Colonic mucosa (tissue), 4 donors: ENCODE data around the gene ERICH6. TPM values are rescaled to one million over a fixed set of nuclear protein-coding genes. Genes with fewer than 3 reads are reported as not detected.

Source experiments
- DNase-seq: peaks from one replicate; pipeline ENCODE4 v3.0.0-alpha.2; 2020
- H3K27ac ChIP-seq: fragments of 200-600 bp; one replicate; pipeline ENCODE4 v1.8.0; 2021
- H3K27me3 ChIP-seq: fragments of 200-600 bp; one replicate; pipeline ENCODE4 v1.8.0; 2021
- H3K36me3 ChIP-seq: fragments of 200-600 bp; one replicate; pipeline ENCODE4 v1.8.0; 2021
- H3K4me1 ChIP-seq: fragments of 200-600 bp; one replicate; pipeline ENCODE4 v1.8.0; 2021; ENCODE audit warnings: mild to moderate bottlenecking
- H3K4me3 ChIP-seq: fragments of 200-600 bp; one replicate; pipeline ENCODE4 v1.8.0; 2021
- H3K9ac ChIP-seq, 2 donors: one replicate each; pipeline ENCODE4 v1.7.0; 2013; ENCODE audit warnings: control low read depth in 2 of 2, low read depth in 2 of 2, low read length in 2 of 2
- H3K9me3 ChIP-seq: fragments of 200-600 bp; one replicate; pipeline ENCODE4 v1.8.0; 2021
- intact Hi-C: fragments of 100-400 bp; cut with DNase I; formaldehyde crosslinking; loops from one replicate; pipeline ENCODE4 v1.14.1; 2022
- total RNA-seq, 2 donors: library from RNA; stranded (reverse); fragmentation: NEBNext Ultra II Directional in 1 of 2; extraction: Animal tissue kit (Norgen Biotek cat#: 25700) in 1 of 2; gene quantifications; one replicate each; pipeline ENCODE4 v1.2.1, GENCODE V29; 2021
- TF ChIP-seq, protein P1 (sequence below): fragments of 200-600 bp; IDR thresholded peaks from one replicate; pipeline ENCODE4 v1.8.0; 2022; ENCODE audit warnings: antibody characterized with exemption, mild to moderate bottlenecking
- donor health status: healthy.
- donor health status: DM: no; HTN: no; CAD: no.
- donor health status: DM: no; HTN: no; CAD: no.

The ERICH6 gene
- total RNA-seq, 2 donors from 2014 or later, result not detected

DNA sequence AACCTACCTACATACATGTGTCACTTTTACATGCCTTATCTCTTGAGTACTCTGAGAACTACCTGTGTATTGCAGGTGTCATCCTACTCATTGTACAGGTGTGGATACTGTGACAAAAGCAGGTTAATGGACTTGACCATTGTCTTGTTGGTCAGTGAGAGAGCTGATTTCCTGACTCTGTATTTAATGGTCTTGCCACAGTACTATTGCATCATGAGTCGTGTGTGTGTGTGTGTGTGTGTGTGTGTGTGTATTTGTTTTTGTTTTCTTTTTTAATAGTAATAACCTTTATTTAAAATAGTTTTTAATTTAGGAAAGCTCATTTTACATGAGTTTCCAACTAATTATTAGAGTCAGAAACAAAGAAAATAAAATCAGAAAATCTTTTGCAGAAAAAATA lies 92.9 kb downstream of the ERICH6 start:
- TF ChIP-seq, protein P1, sequence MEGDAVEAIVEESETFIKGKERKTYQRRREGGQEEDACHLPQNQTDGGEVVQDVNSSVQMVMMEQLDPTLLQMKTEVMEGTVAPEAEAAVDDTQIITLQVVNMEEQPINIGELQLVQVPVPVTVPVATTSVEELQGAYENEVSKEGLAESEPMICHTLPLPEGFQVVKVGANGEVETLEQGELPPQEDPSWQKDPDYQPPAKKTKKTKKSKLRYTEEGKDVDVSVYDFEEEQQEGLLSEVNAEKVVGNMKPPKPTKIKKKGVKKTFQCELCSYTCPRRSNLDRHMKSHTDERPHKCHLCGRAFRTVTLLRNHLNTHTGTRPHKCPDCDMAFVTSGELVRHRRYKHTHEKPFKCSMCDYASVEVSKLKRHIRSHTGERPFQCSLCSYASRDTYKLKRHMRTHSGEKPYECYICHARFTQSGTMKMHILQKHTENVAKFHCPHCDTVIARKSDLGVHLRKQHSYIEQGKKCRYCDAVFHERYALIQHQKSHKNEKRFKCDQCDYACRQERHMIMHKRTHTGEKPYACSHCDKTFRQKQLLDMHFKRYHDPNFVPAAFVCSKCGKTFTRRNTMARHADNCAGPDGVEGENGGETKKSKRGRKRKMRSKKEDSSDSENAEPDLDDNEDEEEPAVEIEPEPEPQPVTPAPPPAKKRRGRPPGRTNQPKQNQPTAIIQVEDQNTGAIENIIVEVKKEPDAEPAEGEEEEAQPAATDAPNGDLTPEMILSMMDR, result no peak
- Histone ChIP-seq H3K4me3 (no peak overlapping the region), H3K27ac (no peak overlapping the region), H3K4me1 (peaks cover 7% of the 10 kb centered on the region), H3K9ac (no peak overlapping the region), H3K27me3 (no peaks in the 10 kb centered on the region), H3K36me3 (no peaks in the 10 kb centered on the region), H3K9me3 (no peaks in the 10 kb centered on the region)
- intact Hi-C loops, result no loop called here
- DNase-seq, result no peak

DNA sequence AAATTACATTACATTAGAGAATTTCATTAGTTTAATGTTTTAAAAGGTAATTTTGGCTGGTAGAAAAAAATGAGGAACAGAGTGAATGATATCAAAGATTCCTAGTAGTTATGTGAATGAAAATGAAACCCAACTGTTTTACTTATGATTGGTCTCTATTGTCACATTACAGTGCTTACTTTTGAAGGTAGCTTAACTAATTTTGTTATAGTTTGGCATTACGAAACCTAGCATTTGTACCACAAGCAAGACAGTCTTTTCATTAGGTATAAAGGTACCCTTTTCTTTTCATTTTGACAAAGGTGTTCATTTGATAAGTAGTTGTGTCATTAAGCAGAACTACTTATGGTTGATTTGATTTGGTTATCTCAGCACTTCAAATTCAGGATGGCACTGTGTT lies 93.7 kb downstream of the ERICH6 start:
- Histone ChIP-seq H3K9ac (no peak overlapping the region), H3K4me1 (peaks cover 11% of the 10 kb centered on the region), H3K4me3 (no peak overlapping the region), H3K27ac (no peak overlapping the region), H3K9me3 (no peaks in the 10 kb centered on the region), H3K27me3 (no peaks in the 10 kb centered on the region), H3K36me3 (no peaks in the 10 kb centered on the region)
- intact Hi-C loops, result loop anchor here (10.0 kb wide), 1 partner anchor 95 kb away; the partner anchor contains the start of gene ERICH6
- no peak for DNase-seq
- TF ChIP-seq, protein P1, result no peak

Other genes starting within 250 kb of the ERICH6 start
- gene SERP1, start 157.4 kb downstream of the ERICH6 start, total RNA-seq, result 100 to 1,000 TPM; 113 to 153 TPM
- gene EIF2A, start 157.1 kb downstream of the ERICH6 start, total RNA-seq, result 10 to 100 TPM; 77.2 to 81.9 TPM
- 100 to 1,000 TPM; 114 to 117 TPM for gene SELENOT, start 100.6 kb downstream of the ERICH6 start, total RNA-seq
- gene SIAH2, start 59.2 kb upstream of the ERICH6 start, total RNA-seq, result 10 to 100 TPM; 27.9 to 33.8 TPM
- gene MINDY4B, start 201.5 kb upstream of the ERICH6 start, total RNA-seq, result not detected